Kidney epithelial cell (primary cell): ENCODE measurements around the gene CACNA1A. TPM values are rescaled to one million over a fixed set of nuclear protein-coding genes. Genes with fewer than 3 reads are reported as not detected.
"Not testable (repeated sequence)": the region's sequence is repeated elsewhere in the genome, so short reads cannot be mapped to it uniquely, and the experiment has no call there.

Source experiments
- DNase-seq: peaks from one replicate; pipeline ENCODE4 v3.0.0-alpha.2; 2010; ENCODE audit warnings: low read depth
- H3K27me3 ChIP-seq: 2 replicates; pipeline ENCODE4 v1.6.0; 2011; ENCODE audit warnings: low read length; ENCODE audit not compliant: control insufficient read depth, insufficient read depth
- H3K36me3 ChIP-seq: 2 replicates; pipeline ENCODE4 v1.5.1; 2011; ENCODE audit warnings: low read length; ENCODE audit not compliant: control insufficient read depth, insufficient read depth
- H3K4me3 ChIP-seq: 2 replicates; pipeline ENCODE4 v1.5.1; 2011; ENCODE audit warnings: low read depth, mild to moderate bottlenecking, control low read depth, low read length
- total RNA-seq: library from RNA; depleted of rRNA; stranded (reverse); fragments of >200 nt; gene quantifications from 2 replicates; pipeline ENCODE4 v1.2.3, GENCODE V29; 2015
- TF ChIP-seq, protein P1 (sequence below): IDR thresholded peaks from 2 replicates; pipeline ENCODE4 v1.5.1; 2011; ENCODE audit warnings: mild to moderate bottlenecking, moderate library complexity, low read length, control low read depth, inconsistent platforms; ENCODE audit not compliant: insufficient read depth, poor library complexity, severe bottlenecking

CACNA1A gene
- total RNA-seq, 1 donor from 2014 or later: 0.29 TPM

DNA sequence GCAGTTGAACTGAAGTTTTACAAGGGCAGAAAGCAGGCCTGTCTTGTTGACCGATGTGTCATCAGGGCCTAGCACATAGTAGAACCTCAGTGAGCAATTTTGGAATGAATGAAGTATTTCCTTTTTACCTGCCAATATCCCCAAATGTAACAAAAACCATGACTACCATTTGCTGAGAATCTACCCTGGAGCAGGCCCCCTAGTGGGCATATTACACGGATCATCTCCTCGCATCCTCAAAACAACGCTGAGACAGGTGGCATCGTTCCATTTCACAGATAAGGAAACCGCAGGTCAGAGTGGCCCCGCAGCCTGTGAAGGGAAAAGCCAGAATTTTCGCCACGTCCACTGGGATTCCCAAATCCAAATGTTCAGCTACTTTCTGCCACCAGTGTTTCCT is 77.9 kb downstream of the CACNA1A start:
- TF ChIP-seq, protein P1, sequence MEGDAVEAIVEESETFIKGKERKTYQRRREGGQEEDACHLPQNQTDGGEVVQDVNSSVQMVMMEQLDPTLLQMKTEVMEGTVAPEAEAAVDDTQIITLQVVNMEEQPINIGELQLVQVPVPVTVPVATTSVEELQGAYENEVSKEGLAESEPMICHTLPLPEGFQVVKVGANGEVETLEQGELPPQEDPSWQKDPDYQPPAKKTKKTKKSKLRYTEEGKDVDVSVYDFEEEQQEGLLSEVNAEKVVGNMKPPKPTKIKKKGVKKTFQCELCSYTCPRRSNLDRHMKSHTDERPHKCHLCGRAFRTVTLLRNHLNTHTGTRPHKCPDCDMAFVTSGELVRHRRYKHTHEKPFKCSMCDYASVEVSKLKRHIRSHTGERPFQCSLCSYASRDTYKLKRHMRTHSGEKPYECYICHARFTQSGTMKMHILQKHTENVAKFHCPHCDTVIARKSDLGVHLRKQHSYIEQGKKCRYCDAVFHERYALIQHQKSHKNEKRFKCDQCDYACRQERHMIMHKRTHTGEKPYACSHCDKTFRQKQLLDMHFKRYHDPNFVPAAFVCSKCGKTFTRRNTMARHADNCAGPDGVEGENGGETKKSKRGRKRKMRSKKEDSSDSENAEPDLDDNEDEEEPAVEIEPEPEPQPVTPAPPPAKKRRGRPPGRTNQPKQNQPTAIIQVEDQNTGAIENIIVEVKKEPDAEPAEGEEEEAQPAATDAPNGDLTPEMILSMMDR: peak; percentile 50
- Histone ChIP-seq H3K4me3 (no peak overlapping the region), H3K27me3 (no peaks in the 10 kb centered on the region), H3K36me3 (no peaks in the 10 kb centered on the region)
- DNase-seq: no peak

DNA sequence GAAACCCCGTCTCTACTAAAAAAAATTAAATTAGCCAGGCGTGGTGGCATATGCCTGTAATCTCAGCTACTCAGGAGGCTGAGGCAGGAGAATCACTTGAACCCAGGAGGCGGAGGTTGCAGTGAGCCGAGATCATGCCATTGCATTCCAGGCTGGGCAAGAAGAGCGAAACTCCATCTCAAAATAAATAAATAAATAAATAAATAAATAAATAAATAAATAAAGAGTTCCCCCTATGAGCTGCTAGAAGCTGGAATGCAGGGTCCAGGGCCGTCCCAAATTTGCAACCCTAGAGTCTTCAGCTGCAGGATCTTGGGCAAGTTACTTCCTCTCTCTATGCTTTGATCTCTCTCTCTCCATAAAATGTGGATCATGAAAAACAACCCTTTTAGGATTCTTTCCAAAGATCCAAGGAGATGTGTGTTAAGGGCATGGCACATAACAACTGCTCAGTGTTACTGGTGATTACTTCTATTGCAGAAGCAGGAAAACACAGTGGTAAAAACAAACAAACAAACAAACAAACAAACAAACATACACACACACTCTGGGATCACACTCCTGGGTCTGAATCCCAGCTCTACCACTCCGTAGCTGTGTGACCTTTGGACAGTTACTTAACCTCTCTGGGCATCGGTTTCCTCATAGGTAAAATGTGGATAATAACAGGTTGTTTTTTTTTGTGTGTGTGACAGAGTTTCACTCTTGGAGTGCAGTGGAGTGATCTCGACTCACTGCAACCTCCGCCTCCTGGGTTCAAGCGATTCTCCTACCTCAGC is 78.8 kb downstream of the CACNA1A start:
- DNase-seq: no peak
- Histone ChIP-seq H3K4me3 (no peak overlapping the region), H3K36me3 (no peaks in the 10 kb centered on the region), H3K27me3 (no peaks in the 10 kb centered on the region)
- TF ChIP-seq, protein P1: no peak

DNA sequence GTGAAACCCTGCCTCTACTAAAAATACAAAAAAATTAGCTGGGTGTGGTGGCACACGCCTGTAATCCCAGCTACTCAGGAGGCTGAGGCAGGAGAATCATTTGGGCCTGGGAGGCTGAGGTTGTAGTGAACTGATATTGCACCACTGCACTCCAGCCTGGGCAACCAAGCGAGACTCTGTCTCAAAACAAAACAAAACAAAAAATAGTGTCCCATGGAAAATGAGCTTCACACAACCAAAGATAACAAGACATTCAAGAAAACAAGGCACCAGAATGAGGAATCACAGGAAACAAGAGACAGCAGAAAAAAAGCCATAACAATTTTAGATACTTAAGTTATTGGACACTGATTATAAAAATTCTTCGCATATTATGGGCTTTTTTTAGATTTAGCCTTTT is 80.4 kb downstream of the CACNA1A start:
- H3K4me3 ChIP-seq, H3K36me3 ChIP-seq, DNase-seq: not testable (repeated sequence)

DNA sequence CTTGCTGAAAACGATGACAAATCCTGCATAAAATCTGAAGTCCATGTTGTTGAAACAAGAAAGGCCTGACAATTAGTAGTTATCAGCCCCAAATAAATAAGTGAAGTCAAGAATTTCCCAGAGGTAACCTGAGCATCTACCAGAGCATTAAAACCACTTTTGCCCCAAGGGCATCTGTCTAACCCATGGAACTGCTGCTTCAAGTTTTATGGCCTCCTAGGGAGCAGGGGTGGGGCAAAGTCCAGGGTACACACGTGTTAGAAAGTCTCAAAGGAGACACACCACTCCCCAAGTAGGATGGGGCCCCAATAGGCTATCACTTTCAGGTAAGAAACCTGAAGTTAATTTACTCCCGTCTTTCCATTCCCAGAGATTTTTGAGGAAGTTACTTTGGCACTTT is 81.1 kb downstream of the CACNA1A start:
- DNase-seq: no peak
- Histone ChIP-seq H3K27me3 (no peaks in the 10 kb centered on the region), H3K36me3 (no peaks in the 10 kb centered on the region), H3K4me3 (no peak overlapping the region)
- TF ChIP-seq, protein P1: no peak

More for the DNA sequence above, 80.4 kb downstream of the CACNA1A start:
- H3K27me3 ChIP-seq: not testable (repeated sequence)

DNA sequence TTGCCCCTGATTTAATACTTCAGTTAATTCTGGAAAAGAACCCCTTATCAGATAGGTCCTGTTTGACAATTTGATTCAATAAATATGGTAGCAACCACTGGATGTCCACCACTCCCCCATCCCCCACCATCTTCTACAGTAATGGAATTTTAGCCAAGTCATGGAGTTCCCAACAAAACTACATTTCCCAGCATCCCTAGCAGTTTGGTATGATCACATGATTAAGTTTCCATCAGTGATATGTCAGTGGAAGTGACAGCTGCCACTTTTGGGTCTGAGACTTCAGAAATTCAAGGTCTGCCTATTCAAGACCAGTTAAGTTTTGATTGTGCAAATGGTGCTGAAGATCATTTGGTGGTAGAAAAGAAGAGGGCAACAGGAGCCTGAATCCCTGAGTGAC is 85.5 kb downstream of the CACNA1A start:
- Histone ChIP-seq H3K36me3 (no peaks in the 10 kb centered on the region), H3K27me3 (no peaks in the 10 kb centered on the region), H3K4me3 (no peak overlapping the region)
- TF ChIP-seq, protein P1: no peak
- no peak for DNase-seq

DNA sequence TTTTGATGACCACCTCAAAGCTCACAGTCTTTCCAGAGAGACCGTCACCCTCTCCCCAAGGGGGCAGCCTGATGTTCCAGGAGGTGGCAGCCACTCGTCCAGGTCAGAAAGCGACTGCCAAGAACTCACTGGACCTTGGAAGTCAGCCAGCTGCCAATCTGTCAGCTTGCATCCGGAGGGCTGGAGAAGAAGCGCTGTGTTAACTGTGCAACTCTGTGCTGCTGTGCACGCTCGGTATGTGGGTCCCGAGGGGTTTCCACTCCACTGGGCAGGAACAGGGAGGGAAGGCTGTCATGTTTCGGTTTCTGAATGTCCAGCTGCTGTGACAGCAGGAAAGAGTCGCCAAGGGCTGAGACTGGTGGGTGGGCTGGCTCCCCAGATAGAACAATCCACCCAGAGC is 89.2 kb downstream of the CACNA1A start:
- H3K4me3 ChIP-seq: no peak overlapping the region
- H3K27me3 ChIP-seq: no peaks in the 10 kb centered on the region
- DNase-seq: no peak
- TF ChIP-seq, protein P1: no peak
- no peaks in the 10 kb centered on the region for H3K36me3 ChIP-seq
